Neural cell (in vitro differentiated cells): ENCODE data around the gene BRSK2. TPM values are rescaled to one million over a fixed set of nuclear protein-coding genes. Genes with fewer than 3 reads are reported as not detected.

Experiments
- H2AFZ ChIP-seq: fragments of 200-600, 300-800 bp; sonication (generic), shearing (Covaris generic); 2 replicates; pipeline ENCODE4 v1.6.0; 2014; ENCODE audit warnings: low read depth, mild to moderate bottlenecking, antibody characterized with exemption, low read length, moderate library complexity
- H3F3A ChIP-seq: fragments of 200-600 bp; shearing (Covaris generic); 2 replicates; pipeline ENCODE4 v1.6.1; 2016; ENCODE audit warnings: mild to moderate bottlenecking, moderate library complexity, mixed read lengths, antibody characterized with exemption, low read length; ENCODE audit not compliant: insufficient read depth, poor library complexity, severe bottlenecking
- H3K27ac ChIP-seq: fragments of 200-600, 300-800 bp; sonication (generic), shearing (Covaris generic); 2 replicates; pipeline ENCODE4 v1.5.1; 2014; ENCODE audit warnings: mild to moderate bottlenecking, low read length, moderate library complexity
- H3K27me3 ChIP-seq: fragments of 300-800, 200-600 bp; sonication (generic), shearing (Covaris generic); 2 replicates; pipeline ENCODE4 v1.6.0; 2014; ENCODE audit warnings: mild to moderate bottlenecking, low read depth, low read length, moderate library complexity; ENCODE audit not compliant: insufficient read depth
- H3K36me3 ChIP-seq: fragments of 300-800, 200-600 bp; sonication (generic), shearing (Covaris generic); 2 replicates; pipeline ENCODE4 v1.5.1; 2014; ENCODE audit warnings: mild to moderate bottlenecking, antibody characterized with exemption, low read length, moderate library complexity; ENCODE audit not compliant: insufficient read depth
- H3K4me2 ChIP-seq: fragments of 300-800, 200-600 bp; sonication (generic), shearing (Covaris generic); 2 replicates; pipeline ENCODE4 v1.6.0; 2014; ENCODE audit warnings: mild to moderate bottlenecking, low read length
- H3K4me3 ChIP-seq: fragments of 300-800, 200-600 bp; sonication (generic), shearing (Covaris generic); 2 replicates; pipeline ENCODE4 v1.5.1; 2014; ENCODE audit warnings: mild to moderate bottlenecking, low read length, moderate library complexity
- H3K79me2 ChIP-seq: fragments of 200-600 bp; shearing (Covaris generic); replicated peaks from 2 replicates; pipeline ENCODE4 v1.6.0; 2014; ENCODE audit warnings: mild to moderate bottlenecking, low read length, moderate library complexity; ENCODE audit not compliant: insufficient read depth
- H3K9ac ChIP-seq: fragments of 300-800, 200-600 bp; sonication (generic), shearing (Covaris generic); 2 replicates; pipeline ENCODE4 v1.6.1; 2016; ENCODE audit warnings: mild to moderate bottlenecking, low read length, mixed read lengths
- H3K9me2 ChIP-seq: fragments of 200-600 bp; shearing (Covaris generic); 2 replicates; pipeline ENCODE4 v1.6.1; 2016; ENCODE audit warnings: mild to moderate bottlenecking, low read length, mixed read lengths; ENCODE audit not compliant: insufficient read depth
- H3K9me3 ChIP-seq: fragments of 200-600, 300-800 bp; sonication (generic), shearing (Covaris generic); 2 replicates; pipeline ENCODE4 v1.6.1; 2016; ENCODE audit warnings: mild to moderate bottlenecking, mixed run types, low read length, moderate library complexity, mixed read lengths
- H4K20me1 ChIP-seq: fragments of 200-600 bp; shearing (Covaris generic); 2 replicates; pipeline ENCODE4 v1.6.1; 2016; ENCODE audit warnings: mild to moderate bottlenecking, mixed run types; ENCODE audit not compliant: insufficient read depth
- EP300 ChIP-seq: fragments of 450-650 bp; conservative IDR thresholded peaks from 2 replicates; pipeline ENCODE4 v1.6.1; 2014; ENCODE audit warnings: antibody characterized with exemption, mild to moderate bottlenecking, moderate library complexity; ENCODE audit not compliant: poor library complexity, severe bottlenecking
- EZH2 ChIP-seq: fragments of 200-600, 300-800 bp; shearing (Covaris generic), sonication (generic); IDR thresholded peaks from 2 replicates; pipeline ENCODE4 v1.6.1; 2014; ENCODE audit warnings: antibody characterized with exemption, low read length, borderline replicate concordance, mild to moderate bottlenecking; ENCODE audit not compliant: insufficient read depth, poor library complexity, severe bottlenecking
- MXI1 ChIP-seq: fragments of 450-650 bp; conservative IDR thresholded peaks from 2 replicates; pipeline ENCODE4 v1.6.1; 2014; ENCODE audit warnings: antibody characterized with exemption, mild to moderate bottlenecking; ENCODE audit not compliant: poor library complexity, severe bottlenecking
- POLR2AphosphoS5 ChIP-seq: IDR thresholded peaks from 2 replicates; pipeline ENCODE4 v1.6.1; 2012
- RAD21 ChIP-seq: fragments of 450-650 bp; conservative IDR thresholded peaks from 2 replicates; pipeline ENCODE4 v1.6.1; 2014; ENCODE audit warnings: antibody characterized with exemption, mild to moderate bottlenecking, moderate library complexity
- SMC3 ChIP-seq: fragments of 450-650 bp; conservative IDR thresholded peaks from 2 replicates; pipeline ENCODE4 v1.6.1; 2014; ENCODE audit warnings: antibody characterized with exemption, mild to moderate bottlenecking, moderate library complexity; ENCODE audit not compliant: poor library complexity
- TAF1 ChIP-seq: IDR thresholded peaks from 2 replicates; pipeline ENCODE4 v1.6.1; 2012; ENCODE audit warnings: low read depth
- polyA plus RNA-seq: library from polyadenylated mRNA; depleted of rRNA; stranded (reverse); fragments of >200 nt; gene quantifications from 2 replicates; pipeline ENCODE4 v1.2.3, GENCODE V29; 2014
- TF ChIP-seq, protein P1 (sequence below): fragments of 450-650 bp; IDR thresholded peaks from 2 replicates; pipeline ENCODE4 v1.5.1; 2014; ENCODE audit warnings: antibody characterized with exemption, mild to moderate bottlenecking, moderate library complexity; ENCODE audit not compliant: poor library complexity, severe bottlenecking
- TF ChIP-seq, protein P2 (sequence below): IDR thresholded peaks from 2 replicates; pipeline ENCODE4 v1.6.1; 2012; ENCODE audit warnings: borderline replicate concordance

The BRSK2 gene
- polyA plus RNA-seq, 1 donor from 2014 or later: 47.5 TPM

- Histone ChIP-seq H3K79me2 (no peaks in the 10 kb centered on the region), H3K9me3 (no peaks in the 10 kb centered on the region), H3F3A (no peaks in the 10 kb centered on the region), H3K9ac (no peak overlapping the region), H2AFZ (no peak overlapping the region), H3K4me2 (no peak overlapping the region), H3K4me3 (no peak overlapping the region), H3K36me3 (no peaks in the 10 kb centered on the region), H4K20me1 (no peaks in the 10 kb centered on the region), H3K27me3 (no peaks in the 10 kb centered on the region), H3K27ac (no peak overlapping the region), H3K9me2 (no peaks in the 10 kb centered on the region)
- TF ChIP-seq EZH2 (no peak), EP300 (no peak), TAF1 (no peak), SMC3 (no peak), RAD21 (no peak), MXI1 (no peak)
- TF ChIP-seq, protein P1, sequence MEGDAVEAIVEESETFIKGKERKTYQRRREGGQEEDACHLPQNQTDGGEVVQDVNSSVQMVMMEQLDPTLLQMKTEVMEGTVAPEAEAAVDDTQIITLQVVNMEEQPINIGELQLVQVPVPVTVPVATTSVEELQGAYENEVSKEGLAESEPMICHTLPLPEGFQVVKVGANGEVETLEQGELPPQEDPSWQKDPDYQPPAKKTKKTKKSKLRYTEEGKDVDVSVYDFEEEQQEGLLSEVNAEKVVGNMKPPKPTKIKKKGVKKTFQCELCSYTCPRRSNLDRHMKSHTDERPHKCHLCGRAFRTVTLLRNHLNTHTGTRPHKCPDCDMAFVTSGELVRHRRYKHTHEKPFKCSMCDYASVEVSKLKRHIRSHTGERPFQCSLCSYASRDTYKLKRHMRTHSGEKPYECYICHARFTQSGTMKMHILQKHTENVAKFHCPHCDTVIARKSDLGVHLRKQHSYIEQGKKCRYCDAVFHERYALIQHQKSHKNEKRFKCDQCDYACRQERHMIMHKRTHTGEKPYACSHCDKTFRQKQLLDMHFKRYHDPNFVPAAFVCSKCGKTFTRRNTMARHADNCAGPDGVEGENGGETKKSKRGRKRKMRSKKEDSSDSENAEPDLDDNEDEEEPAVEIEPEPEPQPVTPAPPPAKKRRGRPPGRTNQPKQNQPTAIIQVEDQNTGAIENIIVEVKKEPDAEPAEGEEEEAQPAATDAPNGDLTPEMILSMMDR: no peak
- TF ChIP-seq, protein P2, sequence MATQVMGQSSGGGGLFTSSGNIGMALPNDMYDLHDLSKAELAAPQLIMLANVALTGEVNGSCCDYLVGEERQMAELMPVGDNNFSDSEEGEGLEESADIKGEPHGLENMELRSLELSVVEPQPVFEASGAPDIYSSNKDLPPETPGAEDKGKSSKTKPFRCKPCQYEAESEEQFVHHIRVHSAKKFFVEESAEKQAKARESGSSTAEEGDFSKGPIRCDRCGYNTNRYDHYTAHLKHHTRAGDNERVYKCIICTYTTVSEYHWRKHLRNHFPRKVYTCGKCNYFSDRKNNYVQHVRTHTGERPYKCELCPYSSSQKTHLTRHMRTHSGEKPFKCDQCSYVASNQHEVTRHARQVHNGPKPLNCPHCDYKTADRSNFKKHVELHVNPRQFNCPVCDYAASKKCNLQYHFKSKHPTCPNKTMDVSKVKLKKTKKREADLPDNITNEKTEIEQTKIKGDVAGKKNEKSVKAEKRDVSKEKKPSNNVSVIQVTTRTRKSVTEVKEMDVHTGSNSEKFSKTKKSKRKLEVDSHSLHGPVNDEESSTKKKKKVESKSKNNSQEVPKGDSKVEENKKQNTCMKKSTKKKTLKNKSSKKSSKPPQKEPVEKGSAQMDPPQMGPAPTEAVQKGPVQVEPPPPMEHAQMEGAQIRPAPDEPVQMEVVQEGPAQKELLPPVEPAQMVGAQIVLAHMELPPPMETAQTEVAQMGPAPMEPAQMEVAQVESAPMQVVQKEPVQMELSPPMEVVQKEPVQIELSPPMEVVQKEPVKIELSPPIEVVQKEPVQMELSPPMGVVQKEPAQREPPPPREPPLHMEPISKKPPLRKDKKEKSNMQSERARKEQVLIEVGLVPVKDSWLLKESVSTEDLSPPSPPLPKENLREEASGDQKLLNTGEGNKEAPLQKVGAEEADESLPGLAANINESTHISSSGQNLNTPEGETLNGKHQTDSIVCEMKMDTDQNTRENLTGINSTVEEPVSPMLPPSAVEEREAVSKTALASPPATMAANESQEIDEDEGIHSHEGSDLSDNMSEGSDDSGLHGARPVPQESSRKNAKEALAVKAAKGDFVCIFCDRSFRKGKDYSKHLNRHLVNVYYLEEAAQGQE: no peak
These were observed 79.7 kb downstream of the BRSK2 start for GRCh38 chr11:1469287-1469910.

DNA sequence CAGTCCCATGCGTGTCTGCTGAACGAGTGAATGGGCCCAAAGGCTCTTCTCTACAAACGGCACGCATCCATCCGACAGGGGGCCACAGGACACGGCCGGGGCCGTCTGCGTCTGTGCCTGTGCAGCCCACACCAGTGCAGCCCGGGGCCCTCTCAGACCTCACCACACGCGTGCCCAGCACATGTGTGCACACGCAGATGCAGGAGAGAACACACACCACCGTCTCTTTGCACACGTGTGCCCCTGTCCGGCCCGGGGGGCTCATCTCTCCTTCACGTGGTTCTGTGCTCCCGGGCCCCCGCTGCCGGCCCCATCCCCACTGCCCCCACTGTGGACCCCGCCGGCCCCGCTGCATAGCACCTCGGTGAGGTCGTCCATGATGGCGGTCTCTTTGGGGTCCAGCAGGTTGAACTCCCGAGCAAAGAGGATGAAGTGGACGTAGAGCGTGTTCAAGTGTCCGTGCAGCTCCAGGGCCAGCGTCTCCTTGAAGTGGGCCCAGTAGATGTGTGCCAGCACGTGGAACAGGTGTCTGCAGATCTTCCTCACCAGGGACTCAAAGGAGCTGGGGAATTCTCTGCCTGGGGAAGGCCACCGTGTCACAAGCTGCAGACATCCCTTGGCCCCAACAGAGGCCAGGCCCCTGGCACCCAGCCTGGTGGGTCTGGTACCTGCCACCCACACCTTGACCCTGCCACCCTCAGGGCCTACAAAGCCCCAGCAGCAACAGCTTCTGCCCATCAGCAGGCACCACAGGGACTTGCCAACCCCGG is 80.4 kb downstream of the BRSK2 start:
- TF ChIP-seq, protein P2: no peak
- no peak for TF ChIP-seq EP300
- TF ChIP-seq, protein P1: no peak
- no peak for TF ChIP-seq SMC3
- no peak for TF ChIP-seq EZH2
- no peak for TF ChIP-seq TAF1
- no peak for TF ChIP-seq POLR2AphosphoS5
- TF ChIP-seq MXI1: no peak
- TF ChIP-seq RAD21: no peak
- no peaks in the 10 kb centered on the region for H3K36me3 ChIP-seq
- H3K9me2 ChIP-seq: no peaks in the 10 kb centered on the region
- H3F3A ChIP-seq: no peaks in the 10 kb centered on the region
- no peak overlapping the region for H3K27ac ChIP-seq
- no peaks in the 10 kb centered on the region for H4K20me1 ChIP-seq
- H3K27me3 ChIP-seq: no peaks in the 10 kb centered on the region
- H3K79me2 ChIP-seq: no peaks in the 10 kb centered on the region
- no peak overlapping the region for H2AFZ ChIP-seq
- H3K9me3 ChIP-seq: no peaks in the 10 kb centered on the region
- H3K4me2 ChIP-seq: no peak overlapping the region
- H3K4me3 ChIP-seq: no peak overlapping the region
- H3K9ac ChIP-seq: no peak overlapping the region
